Measurements from ENCODE around the gene ARHGEF19. TPM values are rescaled to one million over a fixed set of nuclear protein-coding genes. Genes with fewer than 3 reads are reported as not detected.

The ARHGEF19 gene
- total RNA-seq, 4 donors from 2014 or later = 15.8 to 27.1 (median 20.6) TPM

DNA sequence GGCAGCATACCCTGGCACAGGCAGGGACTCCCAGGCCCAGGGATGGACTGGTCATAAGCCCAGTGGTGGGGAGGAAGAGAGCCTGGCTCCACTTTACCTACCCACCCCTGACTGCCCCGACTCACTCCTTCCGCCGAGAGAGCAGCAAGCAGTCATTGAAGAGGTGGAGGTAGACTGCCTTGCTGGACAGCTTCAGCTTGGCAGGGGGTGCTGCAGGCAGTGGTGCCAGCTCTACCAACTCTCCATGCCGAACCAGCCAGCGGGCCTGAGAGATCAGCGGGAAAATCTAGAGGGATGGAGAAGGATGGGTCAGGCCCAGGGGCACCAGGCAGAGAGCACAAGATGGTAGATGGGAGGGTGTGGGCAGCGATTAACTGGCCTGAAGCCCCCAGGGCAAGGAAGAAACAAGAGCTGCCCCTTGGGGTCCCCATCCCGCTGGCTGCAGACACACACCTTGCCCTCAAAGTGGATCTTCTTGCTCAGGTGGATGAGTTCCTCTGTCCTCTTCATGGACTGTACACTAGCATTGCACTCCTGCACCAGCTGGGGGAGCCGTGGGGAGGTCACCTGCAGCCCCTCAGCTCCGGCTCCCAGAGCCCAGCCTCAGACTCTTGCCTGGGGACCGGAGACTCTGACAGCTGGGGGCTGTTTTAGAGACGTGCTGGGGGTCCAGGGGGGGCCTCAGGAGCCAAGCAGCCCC is 7.7 kb downstream of the ARHGEF19 start:
- peaks cover 23 to 46% (median 27%) of the 10 kb centered on the region in 3 donors for H3K4me1 ChIP-seq
- WGBS, 2 donors = 90 to 93% methylated on average over 5 to 8 of the region's 12 CpGs
- peaks cover 0 to 52% (median 8%) of the 10 kb centered on the region in 3 donors for H3K36me3 ChIP-seq
- no peak for DNase-seq
- H3K4me3 ChIP-seq = no peak overlapping the region
- peak overlapping the region in 2 of 4 donors; percentile 88 to 98 for H3K27ac ChIP-seq
- no peak for TF ChIP-seq POLR2A (IDR thresholded peaks at IDR 0.05)
- TF ChIP-seq, protein P1, sequence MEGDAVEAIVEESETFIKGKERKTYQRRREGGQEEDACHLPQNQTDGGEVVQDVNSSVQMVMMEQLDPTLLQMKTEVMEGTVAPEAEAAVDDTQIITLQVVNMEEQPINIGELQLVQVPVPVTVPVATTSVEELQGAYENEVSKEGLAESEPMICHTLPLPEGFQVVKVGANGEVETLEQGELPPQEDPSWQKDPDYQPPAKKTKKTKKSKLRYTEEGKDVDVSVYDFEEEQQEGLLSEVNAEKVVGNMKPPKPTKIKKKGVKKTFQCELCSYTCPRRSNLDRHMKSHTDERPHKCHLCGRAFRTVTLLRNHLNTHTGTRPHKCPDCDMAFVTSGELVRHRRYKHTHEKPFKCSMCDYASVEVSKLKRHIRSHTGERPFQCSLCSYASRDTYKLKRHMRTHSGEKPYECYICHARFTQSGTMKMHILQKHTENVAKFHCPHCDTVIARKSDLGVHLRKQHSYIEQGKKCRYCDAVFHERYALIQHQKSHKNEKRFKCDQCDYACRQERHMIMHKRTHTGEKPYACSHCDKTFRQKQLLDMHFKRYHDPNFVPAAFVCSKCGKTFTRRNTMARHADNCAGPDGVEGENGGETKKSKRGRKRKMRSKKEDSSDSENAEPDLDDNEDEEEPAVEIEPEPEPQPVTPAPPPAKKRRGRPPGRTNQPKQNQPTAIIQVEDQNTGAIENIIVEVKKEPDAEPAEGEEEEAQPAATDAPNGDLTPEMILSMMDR (IDR thresholded peaks at IDR 0.05) = peak in 2 of 6 experiments; percentile 23 to 29
- H3K27me3 ChIP-seq = no peaks in the 10 kb centered on the region
- intact Hi-C loops (cut with DNase I) = loop anchor here (5.0 kb wide), 1 partner anchor 38 kb away; no protein-coding TSS in a partner anchor
- H3K9me3 ChIP-seq = no peaks in the 10 kb centered on the region

DNA sequence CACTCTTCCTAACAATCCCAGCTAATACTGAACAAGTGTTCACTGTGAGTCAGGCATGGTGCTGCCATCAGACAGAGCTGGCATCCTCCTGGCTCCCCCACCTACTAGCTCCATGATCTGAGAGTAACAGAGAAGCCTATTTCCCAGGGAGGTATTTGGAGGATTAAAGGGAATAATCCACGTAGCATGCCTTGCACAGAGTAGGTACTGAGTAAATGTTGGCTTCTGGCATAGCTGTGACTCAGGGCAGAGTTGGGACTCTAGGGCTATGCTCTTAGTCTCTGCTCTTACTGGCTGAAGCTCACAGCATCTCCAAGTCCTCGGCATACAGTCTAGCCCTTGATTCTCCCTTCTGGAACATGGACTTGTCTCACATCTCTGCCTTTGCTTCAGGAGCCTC is 8.2 kb downstream of the ARHGEF19 start:
- Histone ChIP-seq H3K4me1 (peaks cover 23 to 41% (median 24%) of the 10 kb centered on the region in 3 donors), H3K36me3 (peaks cover 0 to 57% (median 8%) of the 10 kb centered on the region in 3 donors), H3K9me3 (no peaks in the 10 kb centered on the region), H3K27me3 (no peaks in the 10 kb centered on the region), H3K27ac (peak overlapping the region in 1 of 4 donors; percentile 4), H3K4me3 (no peak overlapping the region)
- DNase-seq = no peak
- intact Hi-C loops (cut with DNase I) = no loop called here
- 86 to 95% methylated on average over 2 of the region's 2 CpGs for WGBS, 2 donors
- TF ChIP-seq, protein P1 (IDR thresholded peaks at IDR 0.05) = no peak
- TF ChIP-seq POLR2A (IDR thresholded peaks at IDR 0.05) = no peak

DNA sequence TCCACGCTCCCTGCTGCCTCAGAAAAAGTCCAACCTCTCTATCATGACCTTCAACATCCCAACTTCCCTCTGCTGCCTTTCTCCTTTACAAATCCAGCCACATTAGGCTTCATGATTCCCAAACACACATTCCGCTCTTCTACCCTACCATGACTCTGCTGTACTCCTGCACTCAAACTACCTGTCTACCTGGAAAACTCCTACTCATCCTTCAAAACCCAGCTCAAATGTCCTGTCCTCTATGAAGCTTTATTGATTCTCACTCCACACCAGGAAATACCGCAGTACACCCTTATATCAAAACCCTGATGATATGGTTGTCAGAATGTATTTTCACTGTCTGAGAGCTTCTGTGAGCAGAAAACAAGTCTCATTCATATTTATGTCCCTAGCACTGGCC is 8.9 kb downstream of the ARHGEF19 start:
- WGBS, 2 donors = 67 to 86% methylated on average over 3 of the region's 3 CpGs
- Histone ChIP-seq H3K4me3 (no peak overlapping the region), H3K27ac (no peak overlapping the region), H3K4me1 (peaks cover 20 to 34% (median 21%) of the 10 kb centered on the region in 3 donors), H3K9me3 (no peaks in the 10 kb centered on the region), H3K27me3 (no peaks in the 10 kb centered on the region), H3K36me3 (peaks cover 0 to 64% (median 8%) of the 10 kb centered on the region in 3 donors)
- no peak for DNase-seq
- intact Hi-C loops (cut with DNase I) = no loop called here
- TF ChIP-seq, protein P1 (IDR thresholded peaks at IDR 0.05) = no peak
- no peak for TF ChIP-seq POLR2A (IDR thresholded peaks at IDR 0.05)

DNA sequence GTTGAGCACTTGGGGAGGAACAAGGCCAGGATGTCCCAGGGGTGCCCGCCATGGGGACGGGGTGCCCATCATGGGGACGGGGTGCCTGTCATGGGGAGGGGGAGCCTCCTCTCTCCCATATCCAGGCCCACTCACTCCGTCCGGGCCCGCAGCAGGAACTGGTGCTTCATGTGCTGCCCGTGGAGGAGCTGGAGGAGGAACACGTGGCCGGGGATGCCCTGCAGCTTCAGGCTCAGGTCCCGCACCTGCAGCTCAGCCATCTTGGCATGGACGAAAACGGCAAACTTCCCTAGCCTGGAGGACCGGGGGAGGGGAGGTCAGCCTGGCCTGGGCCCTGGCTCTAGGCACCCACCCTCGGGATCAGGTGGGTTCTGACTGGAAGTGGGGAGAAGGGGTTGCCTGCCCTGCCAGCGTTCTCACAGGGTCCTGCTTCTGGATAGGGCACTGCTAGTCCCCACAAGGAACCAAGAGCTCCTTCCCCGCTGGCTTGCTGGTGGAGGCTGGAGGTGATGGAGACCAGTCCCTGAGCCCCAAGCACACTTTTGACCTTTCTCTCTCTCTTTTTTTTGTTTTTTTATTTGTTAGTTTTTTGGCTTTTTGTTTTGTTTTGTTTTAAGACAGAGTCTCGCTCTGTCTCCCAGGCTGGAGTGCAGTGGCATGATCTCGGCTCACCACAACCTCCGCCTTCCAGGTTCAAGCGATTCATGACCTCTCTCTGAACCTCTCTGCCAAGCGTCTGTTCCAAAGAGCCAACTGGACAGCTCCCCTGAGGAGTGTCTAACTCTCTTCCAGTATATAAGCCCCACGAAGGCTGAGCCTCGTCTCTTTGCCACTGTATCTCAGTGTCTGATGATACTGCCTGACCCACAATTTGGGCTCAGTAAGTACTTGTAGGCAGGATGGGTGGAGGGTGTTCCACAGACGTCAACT is 9.9 kb downstream of the ARHGEF19 start:
- Histone ChIP-seq H3K9me3 (no peaks in the 10 kb centered on the region), H3K4me3 (no peak overlapping the region), H3K27ac (no peak overlapping the region), H3K36me3 (peaks cover 0 to 74% (median 8%) of the 10 kb centered on the region in 3 donors), H3K27me3 (no peaks in the 10 kb centered on the region), H3K4me1 (peaks cover 10 to 24% (median 11%) of the 10 kb centered on the region in 3 donors)
- no peak for DNase-seq
- 92 to 95% methylated on average over 10 of the region's 24 CpGs for WGBS, 2 donors
- intact Hi-C loops (cut with DNase I) = no loop called here
- TF ChIP-seq, protein P1 (IDR thresholded peaks at IDR 0.05) = no peak
- TF ChIP-seq POLR2A (IDR thresholded peaks at IDR 0.05) = no peak
